ENCODE measurements around the gene SERPINB10. TPM values are rescaled to one million over a fixed set of nuclear protein-coding genes. Genes with fewer than 3 reads are reported as not detected.

Gene SERPINB10, protein sequence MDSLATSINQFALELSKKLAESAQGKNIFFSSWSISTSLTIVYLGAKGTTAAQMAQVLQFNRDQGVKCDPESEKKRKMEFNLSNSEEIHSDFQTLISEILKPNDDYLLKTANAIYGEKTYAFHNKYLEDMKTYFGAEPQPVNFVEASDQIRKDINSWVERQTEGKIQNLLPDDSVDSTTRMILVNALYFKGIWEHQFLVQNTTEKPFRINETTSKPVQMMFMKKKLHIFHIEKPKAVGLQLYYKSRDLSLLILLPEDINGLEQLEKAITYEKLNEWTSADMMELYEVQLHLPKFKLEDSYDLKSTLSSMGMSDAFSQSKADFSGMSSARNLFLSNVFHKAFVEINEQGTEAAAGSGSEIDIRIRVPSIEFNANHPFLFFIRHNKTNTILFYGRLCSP
- total RNA-seq: not detected

DNA sequence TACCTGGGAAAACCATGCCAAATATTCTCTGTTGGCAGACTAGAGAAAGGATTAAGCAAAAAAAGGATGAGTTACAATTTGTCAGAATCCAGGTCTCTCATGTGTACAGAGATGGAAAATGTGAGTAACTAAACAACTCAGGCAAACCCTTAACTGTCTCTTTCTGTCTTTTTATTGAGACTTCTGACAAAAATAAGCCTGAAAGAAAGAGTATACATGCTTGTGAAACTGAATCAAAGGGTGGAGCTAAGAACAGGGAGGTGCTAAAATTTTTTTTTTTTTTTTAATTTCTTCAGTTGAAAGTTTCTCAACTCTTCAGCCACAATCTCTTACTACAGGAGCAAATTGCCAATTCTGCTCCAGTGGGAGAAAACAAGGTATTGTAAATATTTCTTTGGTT, at the start of gene SERPINB10:
TSS of gene SERPINB10 (plus strand) at position 295 of the 400 bp plus-strand sequence. CDS start 7,553 bp downstream, outside the sequence.
- ChIA-PET CTCF (interaction anchor here (0.8 kb wide), 1 partner anchor 11 kb away, joined by 3 read pairs; no protein-coding TSS in a partner anchor), POLR2A (no interaction called here)
- no peak within 1 kb of the TSS for H3K27ac Mint-ChIP-seq
- DNase-seq: no peak
- no peaks in the 10 kb centered on the region for H3K36me3 Mint-ChIP-seq (ENCODE audit: low read depth)
- no peak within 1 kb of the TSS for H3K4me3 Mint-ChIP-seq
- no peaks in the 10 kb centered on the region for H3K9me3 Mint-ChIP-seq
- no peaks in the 10 kb centered on the region for H3K4me1 Mint-ChIP-seq
- H3K27me3 Mint-ChIP-seq: peaks cover 11% of the 10 kb centered on the region

DNA sequence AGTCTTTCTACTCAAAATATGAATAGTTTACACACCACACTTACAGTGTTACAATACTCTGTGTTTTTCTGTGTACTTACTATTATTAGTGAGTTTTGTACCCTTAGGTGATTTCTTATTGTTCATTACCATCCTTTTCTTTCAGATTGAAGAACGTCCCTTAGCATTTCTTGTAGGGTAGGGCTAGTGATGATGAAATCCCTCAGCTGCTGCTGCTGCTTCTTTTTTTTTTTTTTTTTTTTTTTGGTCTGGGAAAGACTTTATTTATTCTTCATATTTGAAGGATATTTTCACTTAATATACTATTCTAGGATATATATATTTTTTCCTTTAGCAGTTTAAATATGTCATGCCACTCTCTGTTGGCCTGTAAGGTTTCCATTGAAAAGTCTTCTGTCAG, 49.3 kb upstream of the SERPINB10 start:
- no peak overlapping the region for H3K27ac Mint-ChIP-seq
- CTCF ChIA-PET: no interaction called here
- H3K27me3 Mint-ChIP-seq: peaks cover 10% of the 10 kb centered on the region
- H3K4me3 Mint-ChIP-seq: no peak overlapping the region
- H3K9me3 Mint-ChIP-seq: no peaks in the 10 kb centered on the region
- no peaks in the 10 kb centered on the region for H3K4me1 Mint-ChIP-seq
- no peaks in the 10 kb centered on the region for H3K36me3 Mint-ChIP-seq (ENCODE audit: low read depth)
- no peak for DNase-seq
- POLR2A ChIA-PET: no interaction called here

DNA sequence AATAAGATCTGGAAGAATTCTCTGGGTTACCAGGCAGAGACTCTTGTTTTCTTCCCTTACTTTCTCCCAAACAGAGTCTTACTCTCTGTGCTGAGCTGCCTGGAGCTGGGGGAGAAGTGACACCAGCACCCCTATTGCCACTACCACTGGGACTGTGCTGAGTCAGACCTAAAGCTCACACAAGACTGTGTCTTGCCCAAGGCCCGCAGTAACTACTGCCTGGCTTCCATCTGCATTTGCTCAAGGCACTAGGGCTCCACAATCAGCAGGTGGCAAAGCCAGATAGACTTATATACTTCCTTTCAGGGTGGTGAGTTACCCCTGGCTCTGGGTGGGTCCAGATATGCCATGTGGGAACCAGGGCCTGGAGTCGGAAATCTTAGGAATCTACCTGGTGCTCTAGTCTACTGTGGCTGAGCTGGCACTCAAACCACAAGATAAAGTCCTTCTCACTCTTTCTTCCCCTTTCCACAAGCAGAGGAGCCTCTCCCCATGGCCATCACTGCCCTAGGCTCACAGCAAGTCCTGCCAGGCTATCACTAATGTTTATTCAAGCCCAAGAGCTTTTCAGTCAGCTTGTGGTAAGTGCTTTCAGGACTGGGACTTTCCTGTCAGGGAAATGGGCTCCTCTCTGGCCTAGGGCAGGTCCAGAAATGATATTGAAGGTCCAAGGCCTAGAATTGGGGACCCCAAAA, 47.8 kb upstream of the SERPINB10 start:
- H3K4me1 Mint-ChIP-seq: no peaks in the 10 kb centered on the region
- H3K27ac Mint-ChIP-seq: no peak overlapping the region
- POLR2A ChIA-PET: no interaction called here
- no peak for DNase-seq
- H3K9me3 Mint-ChIP-seq: no peaks in the 10 kb centered on the region
- H3K4me3 Mint-ChIP-seq: no peak overlapping the region
- H3K36me3 Mint-ChIP-seq (ENCODE audit: low read depth): no peaks in the 10 kb centered on the region
- CTCF ChIA-PET: interaction anchor here (0.6 kb wide), 1 partner anchor 1652 kb away, joined by 3 read pairs; no protein-coding TSS in a partner anchor
- peaks cover 8% of the 10 kb centered on the region for H3K27me3 Mint-ChIP-seq

DNA sequence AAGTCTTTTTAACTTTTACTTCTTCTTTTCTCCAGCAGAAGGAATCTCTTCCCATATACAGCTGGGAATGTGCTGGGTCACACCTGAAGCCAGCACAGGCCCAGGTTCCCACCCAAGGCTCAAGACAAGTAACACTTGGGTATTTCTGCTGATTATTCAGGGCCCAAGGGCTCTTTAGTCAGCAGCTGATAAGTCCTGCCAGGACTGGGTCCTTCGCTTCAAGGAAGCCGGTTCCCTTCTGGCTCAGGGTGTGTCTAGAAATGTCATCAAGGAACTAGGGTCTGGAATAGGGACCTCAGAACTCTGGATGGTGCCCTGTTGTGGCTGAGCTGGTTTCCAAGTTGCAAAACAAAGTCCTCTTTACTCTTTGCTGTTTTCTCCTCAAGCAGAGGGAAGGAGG, 47.2 kb upstream of the SERPINB10 start:
- H3K27me3 Mint-ChIP-seq: peaks cover 8% of the 10 kb centered on the region
- no peaks in the 10 kb centered on the region for H3K9me3 Mint-ChIP-seq
- ChIA-PET CTCF (no interaction called here), POLR2A (no interaction called here)
- H3K27ac Mint-ChIP-seq: no peak overlapping the region
- H3K36me3 Mint-ChIP-seq (ENCODE audit: low read depth): no peaks in the 10 kb centered on the region
- no peak for DNase-seq
- H3K4me3 Mint-ChIP-seq: no peak overlapping the region
- H3K4me1 Mint-ChIP-seq: no peaks in the 10 kb centered on the region

DNA sequence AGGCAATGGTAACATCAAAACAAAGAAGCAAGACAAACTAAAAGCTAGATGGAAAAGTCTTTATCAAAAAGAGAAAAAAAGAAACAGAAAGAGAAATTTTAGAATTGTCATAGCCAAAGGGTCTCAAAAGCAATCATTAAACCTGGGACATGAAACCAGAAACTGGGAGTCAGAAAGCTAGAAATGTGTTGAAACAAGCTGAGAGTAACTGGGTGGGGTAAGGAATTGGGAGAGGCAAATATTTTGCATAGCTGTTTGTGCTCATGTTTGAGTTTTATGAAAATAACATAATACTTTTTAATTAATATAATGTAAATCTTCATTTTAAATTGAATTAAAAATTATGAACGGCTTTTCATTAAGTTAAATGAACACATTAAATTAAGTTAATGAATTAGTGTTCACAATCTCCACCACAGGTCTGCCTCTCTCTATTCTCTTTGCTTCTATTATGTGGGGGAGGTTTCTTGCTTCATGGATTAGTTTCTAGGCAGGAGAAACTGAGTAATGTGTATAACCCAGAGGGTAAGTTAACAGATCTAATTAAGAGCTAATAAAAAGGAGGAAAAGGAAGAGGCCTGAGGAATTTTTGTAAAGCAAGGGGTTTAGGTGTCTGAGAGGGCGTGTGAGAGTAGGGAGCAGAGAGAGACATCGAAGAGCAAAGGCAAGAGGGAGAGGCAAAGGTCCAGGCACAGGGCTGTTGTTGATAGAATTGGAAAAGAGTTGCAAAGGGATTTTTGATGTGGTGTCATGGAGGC, 40.2 kb upstream of the SERPINB10 start:
- H3K9me3 Mint-ChIP-seq: no peaks in the 10 kb centered on the region
- ChIA-PET POLR2A (no interaction called here), CTCF (no interaction called here)
- H3K27me3 Mint-ChIP-seq: peaks cover 3% of the 10 kb centered on the region
- H3K36me3 Mint-ChIP-seq (ENCODE audit: low read depth): no peaks in the 10 kb centered on the region
- no peaks in the 10 kb centered on the region for H3K4me1 Mint-ChIP-seq
- H3K4me3 Mint-ChIP-seq: no peak overlapping the region
- H3K27ac Mint-ChIP-seq: no peak overlapping the region
- no peak for DNase-seq

DNA sequence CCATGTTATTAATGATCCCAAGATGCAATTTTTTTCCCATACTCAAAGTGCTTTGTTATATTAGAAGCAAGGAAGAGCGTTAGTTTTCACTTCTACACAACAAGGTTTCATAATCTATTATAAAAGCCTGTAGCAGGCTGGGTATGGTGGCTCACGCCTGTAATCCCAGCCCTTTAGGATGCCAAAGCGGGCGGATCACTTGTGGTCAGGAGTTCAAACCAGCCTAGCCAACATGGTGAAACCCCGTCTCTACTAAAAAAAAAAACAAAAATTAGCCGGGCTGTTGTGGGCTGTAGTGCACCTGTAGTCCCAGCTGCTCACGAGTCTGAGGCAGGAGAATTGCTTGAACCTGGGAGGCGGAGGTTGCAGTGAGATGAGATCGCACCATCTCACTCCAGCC, 39.2 kb upstream of the SERPINB10 start:
- ChIA-PET POLR2A (no interaction called here), CTCF (no interaction called here)
- Mint-ChIP-seq H3K27me3 (peaks cover 3% of the 10 kb centered on the region), H3K9me3 (no peaks in the 10 kb centered on the region), H3K4me1 (no peaks in the 10 kb centered on the region), H3K36me3 (ENCODE audit: low read depth) (no peaks in the 10 kb centered on the region), H3K27ac (no peak overlapping the region), H3K4me3 (no peak overlapping the region)
- no peak for DNase-seq

DNA sequence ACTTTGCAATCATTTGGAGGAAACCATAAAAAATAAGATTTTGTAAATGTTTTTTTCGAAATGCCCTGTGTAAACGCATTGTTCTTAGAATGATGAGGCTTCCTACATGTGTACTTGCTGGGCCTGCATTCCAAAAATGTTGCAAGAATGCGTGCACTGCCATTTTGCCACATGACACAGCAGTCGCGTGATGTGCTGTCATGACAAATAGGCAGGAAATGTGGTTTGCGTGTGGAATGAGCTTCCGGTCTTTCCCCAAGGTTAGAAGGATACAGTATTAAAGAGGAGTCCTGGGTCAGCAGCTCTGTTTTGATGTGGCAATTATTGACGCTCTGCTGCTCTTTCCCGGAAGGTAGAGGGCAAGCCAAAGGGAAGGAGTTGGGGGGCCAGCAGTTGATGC, 38.4 kb upstream of the SERPINB10 start:
- POLR2A ChIA-PET: no interaction called here
- H3K27ac Mint-ChIP-seq: no peak overlapping the region
- H3K9me3 Mint-ChIP-seq: no peaks in the 10 kb centered on the region
- no peaks in the 10 kb centered on the region for H3K36me3 Mint-ChIP-seq (ENCODE audit: low read depth)
- no peak overlapping the region for H3K4me3 Mint-ChIP-seq
- no peak for DNase-seq
- H3K4me1 Mint-ChIP-seq: no peaks in the 10 kb centered on the region
- CTCF ChIA-PET: no interaction called here
- H3K27me3 Mint-ChIP-seq: peaks cover 3% of the 10 kb centered on the region

DNA sequence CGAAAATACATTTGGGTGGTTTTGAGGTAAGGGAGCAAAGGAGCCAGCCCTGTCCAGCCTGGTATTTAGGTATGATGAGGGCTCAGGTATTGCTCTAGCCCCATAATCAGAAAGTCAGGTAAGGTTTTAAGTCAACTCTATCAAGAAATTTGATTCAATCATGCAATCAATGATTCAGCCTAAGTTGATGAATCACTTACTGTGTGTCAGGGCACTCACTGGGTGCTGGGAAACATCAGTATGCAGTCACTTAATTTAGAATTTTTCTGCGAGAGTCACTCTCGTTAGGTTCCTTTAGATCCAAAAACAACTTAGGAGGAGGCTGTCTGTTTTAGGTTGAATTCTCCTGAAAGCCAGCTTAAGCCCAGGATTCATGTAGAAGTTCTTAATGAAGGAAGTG, 37.9 kb upstream of the SERPINB10 start:
- no peak overlapping the region for H3K4me3 Mint-ChIP-seq
- ChIA-PET POLR2A (no interaction called here), CTCF (no interaction called here)
- H3K4me1 Mint-ChIP-seq: no peaks in the 10 kb centered on the region
- no peaks in the 10 kb centered on the region for H3K9me3 Mint-ChIP-seq
- H3K36me3 Mint-ChIP-seq (ENCODE audit: low read depth): no peaks in the 10 kb centered on the region
- DNase-seq: no peak
- H3K27ac Mint-ChIP-seq: no peak overlapping the region
- peaks cover 3% of the 10 kb centered on the region for H3K27me3 Mint-ChIP-seq

DNA sequence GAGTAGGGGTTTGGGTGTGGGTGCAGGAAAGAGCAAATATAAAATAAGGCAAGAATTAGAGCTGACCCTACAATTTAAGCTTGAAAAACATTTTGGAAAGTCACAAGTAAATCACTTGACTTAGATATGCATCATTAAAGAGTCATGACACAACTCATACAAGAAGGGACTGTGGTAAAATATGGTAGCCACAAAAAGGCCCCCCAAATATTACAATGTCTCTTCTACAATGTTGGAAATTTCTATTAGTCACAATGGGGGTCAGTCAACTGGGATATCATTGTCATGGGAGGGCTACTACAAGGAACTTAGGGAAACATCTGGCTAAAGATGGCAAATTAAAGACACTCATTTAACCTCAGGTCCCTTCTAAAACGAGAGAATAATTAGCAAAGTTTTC, 35.9 kb upstream of the SERPINB10 start:
- CTCF ChIA-PET: no interaction called here
- no peaks in the 10 kb centered on the region for H3K4me1 Mint-ChIP-seq
- no peaks in the 10 kb centered on the region for H3K9me3 Mint-ChIP-seq
- POLR2A ChIA-PET: no interaction called here
- no peak overlapping the region for H3K27ac Mint-ChIP-seq
- H3K4me3 Mint-ChIP-seq: no peak overlapping the region
- H3K36me3 Mint-ChIP-seq (ENCODE audit: low read depth): no peaks in the 10 kb centered on the region
- peaks cover 3% of the 10 kb centered on the region for H3K27me3 Mint-ChIP-seq
- DNase-seq: no peak

DNA sequence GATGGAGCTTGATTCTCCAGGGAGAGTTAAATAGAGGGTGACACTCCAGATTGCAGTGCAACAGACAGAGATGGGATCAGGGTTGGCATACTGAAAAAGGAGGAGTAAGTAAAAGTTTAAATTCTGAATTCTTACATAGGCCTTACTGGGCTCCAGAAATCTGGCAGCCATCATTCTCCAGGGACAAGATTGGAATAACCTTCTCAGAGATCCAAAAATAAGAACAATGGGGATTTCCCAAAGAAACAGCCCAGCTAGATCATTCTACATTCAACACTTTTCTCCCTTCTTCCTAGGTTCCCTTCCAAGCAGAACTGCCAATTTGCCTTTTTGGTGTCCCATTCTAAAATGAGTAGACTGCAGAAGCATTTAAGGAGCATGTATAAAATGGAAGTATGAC, 35.2 kb upstream of the SERPINB10 start:
- ChIA-PET POLR2A (no interaction called here), CTCF (no interaction called here)
- DNase-seq: no peak
- no peak overlapping the region for H3K4me3 Mint-ChIP-seq
- H3K4me1 Mint-ChIP-seq: no peaks in the 10 kb centered on the region
- no peaks in the 10 kb centered on the region for H3K36me3 Mint-ChIP-seq (ENCODE audit: low read depth)
- H3K27me3 Mint-ChIP-seq: peaks cover 3% of the 10 kb centered on the region
- no peaks in the 10 kb centered on the region for H3K9me3 Mint-ChIP-seq
- H3K27ac Mint-ChIP-seq: no peak overlapping the region

DNA sequence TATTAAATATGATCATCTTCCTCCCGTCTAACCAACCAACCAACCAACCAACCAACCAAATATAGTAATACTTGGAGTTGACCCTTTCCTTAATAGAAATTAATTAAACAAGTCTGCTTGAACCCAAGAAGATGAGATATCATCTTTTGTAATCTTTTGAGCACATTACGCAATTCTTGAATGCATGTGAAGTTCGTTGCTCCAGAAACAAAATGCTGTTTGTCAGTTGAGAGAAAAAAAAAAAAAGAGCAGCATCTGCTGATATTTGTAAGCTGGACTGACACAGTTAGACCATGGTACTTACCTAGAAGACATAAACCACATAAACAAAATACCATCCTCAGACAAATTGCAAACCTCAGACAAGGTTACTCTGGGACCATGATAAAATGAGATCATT, 29.4 kb upstream of the SERPINB10 start:
- no peak for DNase-seq
- Mint-ChIP-seq H3K4me1 (no peaks in the 10 kb centered on the region), H3K36me3 (ENCODE audit: low read depth) (no peaks in the 10 kb centered on the region), H3K9me3 (no peaks in the 10 kb centered on the region), H3K27ac (no peak overlapping the region), H3K27me3 (peaks cover 3% of the 10 kb centered on the region), H3K4me3 (no peak overlapping the region)
- POLR2A ChIA-PET: no interaction called here
- CTCF ChIA-PET: interaction anchor here (0.6 kb wide), 1 partner anchor 83 kb away, joined by 3 read pairs; no protein-coding TSS in a partner anchor

DNA sequence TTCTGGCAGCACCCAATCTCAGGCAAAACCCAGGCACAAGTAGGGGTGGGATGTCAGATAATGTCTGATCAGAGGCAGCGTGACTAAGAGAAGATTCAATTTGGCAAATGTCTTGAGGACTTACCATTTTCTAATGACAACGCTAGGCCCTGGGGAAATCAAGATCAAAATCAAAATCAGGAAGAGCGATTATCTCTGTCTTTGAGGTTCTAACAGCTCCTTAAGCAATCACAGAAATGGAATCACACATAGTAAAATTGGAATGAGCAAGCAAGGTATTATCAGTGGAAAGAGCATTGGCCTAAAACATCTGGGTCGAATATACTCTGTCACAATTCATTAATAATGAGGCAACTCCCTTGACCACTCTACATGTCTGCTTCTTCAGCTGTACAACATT, 28.8 kb upstream of the SERPINB10 start:
- H3K27ac Mint-ChIP-seq: no peak overlapping the region
- no peaks in the 10 kb centered on the region for H3K36me3 Mint-ChIP-seq (ENCODE audit: low read depth)
- ChIA-PET POLR2A (no interaction called here), CTCF (interaction anchor here (0.6 kb wide), 1 partner anchor 84 kb away, joined by 3 read pairs; no protein-coding TSS in a partner anchor)
- H3K4me1 Mint-ChIP-seq: no peaks in the 10 kb centered on the region
- no peak overlapping the region for H3K4me3 Mint-ChIP-seq
- DNase-seq: no peak
- no peaks in the 10 kb centered on the region for H3K9me3 Mint-ChIP-seq
- peaks cover 3% of the 10 kb centered on the region for H3K27me3 Mint-ChIP-seq

DNA sequence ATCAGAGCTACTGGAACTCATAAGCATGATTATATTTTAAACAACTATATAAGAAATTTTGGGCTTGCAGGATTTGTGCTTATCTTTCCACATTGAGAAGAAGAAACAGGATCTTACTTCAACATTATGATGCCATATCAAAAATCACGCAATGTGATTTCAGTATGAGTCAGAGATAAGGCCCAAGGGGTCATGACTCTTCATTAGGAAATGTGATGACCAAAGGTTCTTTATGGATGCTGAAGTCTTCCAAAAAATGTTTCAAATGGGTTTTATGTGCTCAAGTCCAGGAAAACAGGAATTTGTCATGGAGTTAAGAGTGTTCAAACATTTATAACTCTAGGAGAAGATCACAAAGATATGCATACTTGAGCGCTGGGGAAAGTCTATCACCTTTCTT, 28.0 kb upstream of the SERPINB10 start:
- peaks cover 7% of the 10 kb centered on the region for H3K27me3 Mint-ChIP-seq
- H3K4me3 Mint-ChIP-seq: no peak overlapping the region
- DNase-seq: no peak
- H3K27ac Mint-ChIP-seq: no peak overlapping the region
- H3K9me3 Mint-ChIP-seq: no peaks in the 10 kb centered on the region
- H3K36me3 Mint-ChIP-seq (ENCODE audit: low read depth): no peaks in the 10 kb centered on the region
- ChIA-PET POLR2A (no interaction called here), CTCF (no interaction called here)
- no peaks in the 10 kb centered on the region for H3K4me1 Mint-ChIP-seq
